ENCODE results near the gene PRDM10. TPM values are rescaled to one million over a fixed set of nuclear protein-coding genes. Genes with fewer than 3 reads are reported as not detected.

Gene PRDM10
- total RNA-seq, 2 experiments from 2014 or later, result 8.2 to 9.6 TPM

- ChIA-PET CTCF (no interaction called here), POLR2A (no interaction called here)
- Histone ChIP-seq H3K36me3 (ENCODE audit: insufficient read depth, low read length) (no peaks in the 10 kb centered on the region), H3K27ac (ENCODE audit: low read depth in 1 of 2, low read length in 2 of 2) (no peak overlapping the region), H3K27me3 (ENCODE audit: control insufficient read depth in 1 of 2, insufficient read depth in 2 of 2, low read length in 2 of 2) (no peaks in the 10 kb centered on the region), H3K4me1 (ENCODE audit: insufficient read depth, low read length) (no peaks in the 10 kb centered on the region), H3K9me3 (ENCODE audit: control insufficient read depth in 1 of 2, insufficient read depth in 1 of 2, low read length in 2 of 2) (no peaks in the 10 kb centered on the region), H3K4me3 (ENCODE audit: low read length) (no peak overlapping the region)
- Mint-ChIP-seq H3K36me3 (ENCODE audit: low read depth) (no peaks in the 10 kb centered on the region), H3K4me1 (ENCODE audit: low read depth) (peaks cover 47% of the 10 kb centered on the region), H3K9me3 (no peaks in the 10 kb centered on the region), H3K27me3 (no peaks in the 10 kb centered on the region), H3K4me3 (no peak overlapping the region), H3K27ac (no peak overlapping the region)
- intact Hi-C loops (cut with DNase I, micrococcal nuclease), result no loop called here
- DNase-seq, result no peak
- no peak for TF ChIP-seq CTCF (IDR thresholded peaks at IDR 0.05)
- ATAC-seq (ENCODE audit: poor library complexity), result no peak
Observed at GRCh38 chr11:129995163-129995562, 7.5 kb downstream of the PRDM10 start.

DNA sequence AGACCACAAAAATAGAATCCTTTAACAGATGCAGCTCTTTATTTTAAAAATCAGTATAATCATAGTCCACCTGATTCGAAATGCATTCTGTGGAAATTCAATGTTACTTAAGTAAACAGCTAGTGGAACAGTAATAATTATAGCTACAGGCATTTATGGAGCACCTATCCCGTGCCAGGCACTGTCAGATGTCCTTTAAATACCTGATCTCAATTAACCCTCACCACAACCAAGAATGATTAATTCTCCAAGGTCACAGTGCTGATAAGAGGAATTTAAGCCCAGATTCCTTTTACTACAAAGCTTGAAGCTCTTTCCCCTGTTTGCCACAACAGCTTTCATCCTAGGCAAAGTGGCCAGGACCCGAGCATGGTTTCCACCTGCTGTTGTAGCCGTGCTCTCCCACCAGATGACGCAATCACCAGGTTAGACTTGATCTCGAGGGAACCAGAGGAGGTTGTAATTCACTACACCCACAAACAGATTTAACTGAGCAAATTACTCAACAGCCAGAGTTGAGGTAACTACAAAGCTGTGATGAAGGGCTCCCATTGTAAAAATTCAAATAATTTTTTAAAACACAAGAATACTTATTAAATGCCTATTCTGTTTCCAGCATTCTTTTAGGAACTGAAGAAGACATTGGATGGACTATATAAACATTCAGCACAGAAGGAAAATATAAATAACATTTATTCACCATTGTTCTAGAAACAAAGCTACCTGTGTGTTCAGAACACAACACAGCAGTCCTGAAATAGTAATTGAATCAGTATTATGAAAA, 10.3 kb downstream of the PRDM10 start:
- Mint-ChIP-seq H3K4me3 (no peak overlapping the region), H3K4me1 (ENCODE audit: low read depth) (peaks cover 29% of the 10 kb centered on the region), H3K27ac (no peak overlapping the region), H3K9me3 (no peaks in the 10 kb centered on the region), H3K27me3 (no peaks in the 10 kb centered on the region), H3K36me3 (ENCODE audit: low read depth) (no peaks in the 10 kb centered on the region)
- H3K4me3 ChIP-seq (ENCODE audit: low read length), result no peak overlapping the region
- TF ChIP-seq CTCF (IDR thresholded peaks at IDR 0.05), result peak; percentile 41
- ChIA-PET CTCF (interaction anchor here (0.7 to 2.7 kb wide), 13 partner anchors 9 to 154 kb away, joined by 3 to 28 read pairs (median 4); partner anchors contain the start of gene PRDM10), POLR2A (interaction anchor here (1.2 to 3.2 kb wide), 3 partner anchors 10 to 140 kb away, joined by 3 to 36 read pairs (median 7); partner anchors contain the start of gene PRDM10)
- H3K27ac ChIP-seq (ENCODE audit: low read depth in 1 of 2, low read length in 2 of 2), result no peak overlapping the region
- DNase-seq (peak; percentile 16 to 71 (median 36)), ATAC-seq (ENCODE audit: poor library complexity) (peak; percentile 98)
- H3K36me3 ChIP-seq (ENCODE audit: insufficient read depth, low read length), result no peaks in the 10 kb centered on the region
- no peaks in the 10 kb centered on the region for H3K27me3 ChIP-seq (ENCODE audit: control insufficient read depth in 1 of 2, insufficient read depth in 2 of 2, low read length in 2 of 2)
- no peaks in the 10 kb centered on the region for H3K9me3 ChIP-seq (ENCODE audit: control insufficient read depth in 1 of 2, insufficient read depth in 1 of 2, low read length in 2 of 2)
- intact Hi-C loops (cut with DNase I, micrococcal nuclease), result loop anchor here in 1 of 2 experiments (1.0 kb wide), 2 partner anchors 77 to 140 kb away; partner anchors contain the start of gene APLP2
- H3K4me1 ChIP-seq (ENCODE audit: insufficient read depth, low read length), result no peaks in the 10 kb centered on the region

DNA sequence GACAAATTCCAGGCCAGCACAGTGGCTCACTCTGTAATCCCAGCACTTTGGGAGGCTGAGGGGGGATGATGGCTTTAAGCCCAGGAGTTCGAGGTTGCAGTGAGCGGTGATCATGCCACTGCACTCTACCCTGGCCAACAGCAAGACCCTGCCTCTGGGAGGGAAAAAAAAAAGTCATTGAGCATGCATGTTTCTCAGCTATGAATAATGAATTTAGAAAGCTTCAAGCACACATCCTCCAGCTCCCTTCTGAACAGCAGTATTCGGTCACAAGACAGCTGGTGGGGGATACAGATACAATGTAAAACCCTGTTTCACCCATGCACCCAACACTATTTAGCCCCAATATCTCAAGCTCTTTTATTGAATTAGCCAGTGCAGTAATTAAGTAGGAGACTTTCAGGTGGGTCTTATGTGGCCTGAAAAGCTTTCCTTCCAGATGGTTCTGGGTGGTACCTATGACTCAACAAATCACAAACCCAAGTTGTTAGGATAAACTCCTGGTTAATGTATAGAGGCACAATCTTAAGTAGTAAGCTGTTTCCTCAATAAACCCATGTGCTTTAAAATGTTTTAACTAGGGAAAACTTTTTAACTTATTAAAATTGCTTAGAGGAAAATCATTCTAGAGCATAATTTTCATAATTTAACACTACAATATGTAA, 13.4 kb downstream of the PRDM10 start:
- no peaks in the 10 kb centered on the region for H3K4me1 ChIP-seq (ENCODE audit: insufficient read depth, low read length)
- ChIA-PET POLR2A (no interaction called here), CTCF (interaction anchor here (1.3 kb wide), 1 partner anchor 143 kb away, joined by 3 read pairs; no protein-coding TSS in a partner anchor)
- no peaks in the 10 kb centered on the region for H3K36me3 Mint-ChIP-seq (ENCODE audit: low read depth)
- TF ChIP-seq CTCF (IDR thresholded peaks at IDR 0.05), result no peak
- no peak overlapping the region for H3K4me3 ChIP-seq (ENCODE audit: low read length)
- H3K9me3 Mint-ChIP-seq, result no peaks in the 10 kb centered on the region
- intact Hi-C loops (cut with DNase I, micrococcal nuclease), result no loop called here
- H3K4me1 Mint-ChIP-seq (ENCODE audit: low read depth), result peaks cover 8% of the 10 kb centered on the region
- DNase-seq, result no peak
- no peaks in the 10 kb centered on the region for H3K9me3 ChIP-seq (ENCODE audit: control insufficient read depth in 1 of 2, insufficient read depth in 1 of 2, low read length in 2 of 2)
- no peaks in the 10 kb centered on the region for H3K27me3 ChIP-seq (ENCODE audit: control insufficient read depth in 1 of 2, insufficient read depth in 2 of 2, low read length in 2 of 2)
- H3K27ac Mint-ChIP-seq, result no peak overlapping the region
- H3K4me3 Mint-ChIP-seq, result no peak overlapping the region
- no peaks in the 10 kb centered on the region for H3K27me3 Mint-ChIP-seq
- no peak for ATAC-seq (ENCODE audit: poor library complexity)
- H3K27ac ChIP-seq (ENCODE audit: low read depth in 1 of 2, low read length in 2 of 2), result no peak overlapping the region
- no peaks in the 10 kb centered on the region for H3K36me3 ChIP-seq (ENCODE audit: insufficient read depth, low read length)

Measured in CD4-positive, alpha-beta T cell (primary cell).